ENCODE measurements around the gene RSU1. TPM values are rescaled to one million over a fixed set of nuclear protein-coding genes. Genes with fewer than 3 reads are reported as not detected.

RSU1 gene
- total RNA-seq, 4 donors from 2014 or later, result 28.7 to 50.9 (median 43.0) TPM

DNA sequence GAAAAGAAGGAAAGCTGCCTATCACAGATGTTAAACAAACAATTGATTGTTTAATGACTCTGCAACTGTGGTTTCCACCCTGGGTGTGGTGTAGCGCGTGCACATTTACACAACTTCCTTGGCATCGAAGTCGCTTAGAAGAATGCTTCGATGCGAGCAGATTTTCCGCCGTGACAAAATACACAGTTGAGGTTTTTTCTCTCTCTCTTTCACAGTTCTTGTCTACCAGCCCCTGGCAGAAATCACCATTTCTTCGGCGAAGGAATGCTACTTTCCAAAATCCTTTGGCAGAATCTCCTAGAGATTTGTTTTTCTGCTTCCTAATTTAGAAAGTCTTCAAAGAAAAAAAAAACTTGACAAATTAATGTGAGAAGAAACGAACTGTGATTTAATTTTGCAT lies 224.8 kb downstream of the RSU1 start:
- H3K4me3 ChIP-seq (ENCODE audit: low read depth, poor library complexity, severe bottlenecking), result no peak overlapping the region
- TF ChIP-seq POLR2A (IDR thresholded peaks at IDR 0.05), result no peak
- TF ChIP-seq, protein P1, sequence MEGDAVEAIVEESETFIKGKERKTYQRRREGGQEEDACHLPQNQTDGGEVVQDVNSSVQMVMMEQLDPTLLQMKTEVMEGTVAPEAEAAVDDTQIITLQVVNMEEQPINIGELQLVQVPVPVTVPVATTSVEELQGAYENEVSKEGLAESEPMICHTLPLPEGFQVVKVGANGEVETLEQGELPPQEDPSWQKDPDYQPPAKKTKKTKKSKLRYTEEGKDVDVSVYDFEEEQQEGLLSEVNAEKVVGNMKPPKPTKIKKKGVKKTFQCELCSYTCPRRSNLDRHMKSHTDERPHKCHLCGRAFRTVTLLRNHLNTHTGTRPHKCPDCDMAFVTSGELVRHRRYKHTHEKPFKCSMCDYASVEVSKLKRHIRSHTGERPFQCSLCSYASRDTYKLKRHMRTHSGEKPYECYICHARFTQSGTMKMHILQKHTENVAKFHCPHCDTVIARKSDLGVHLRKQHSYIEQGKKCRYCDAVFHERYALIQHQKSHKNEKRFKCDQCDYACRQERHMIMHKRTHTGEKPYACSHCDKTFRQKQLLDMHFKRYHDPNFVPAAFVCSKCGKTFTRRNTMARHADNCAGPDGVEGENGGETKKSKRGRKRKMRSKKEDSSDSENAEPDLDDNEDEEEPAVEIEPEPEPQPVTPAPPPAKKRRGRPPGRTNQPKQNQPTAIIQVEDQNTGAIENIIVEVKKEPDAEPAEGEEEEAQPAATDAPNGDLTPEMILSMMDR (IDR thresholded peaks at IDR 0.05), result no peak
- 54 to 65% methylated on average over 11 of the region's 11 CpGs for WGBS, 2 donors
- peak in 1 of 2 donors; percentile 62 for DNase-seq (ENCODE audit: low spot score in 2 of 2)
- intact Hi-C loops (cut with DNase I; ENCODE audit: low total_unique reads), result no loop called here

DNA sequence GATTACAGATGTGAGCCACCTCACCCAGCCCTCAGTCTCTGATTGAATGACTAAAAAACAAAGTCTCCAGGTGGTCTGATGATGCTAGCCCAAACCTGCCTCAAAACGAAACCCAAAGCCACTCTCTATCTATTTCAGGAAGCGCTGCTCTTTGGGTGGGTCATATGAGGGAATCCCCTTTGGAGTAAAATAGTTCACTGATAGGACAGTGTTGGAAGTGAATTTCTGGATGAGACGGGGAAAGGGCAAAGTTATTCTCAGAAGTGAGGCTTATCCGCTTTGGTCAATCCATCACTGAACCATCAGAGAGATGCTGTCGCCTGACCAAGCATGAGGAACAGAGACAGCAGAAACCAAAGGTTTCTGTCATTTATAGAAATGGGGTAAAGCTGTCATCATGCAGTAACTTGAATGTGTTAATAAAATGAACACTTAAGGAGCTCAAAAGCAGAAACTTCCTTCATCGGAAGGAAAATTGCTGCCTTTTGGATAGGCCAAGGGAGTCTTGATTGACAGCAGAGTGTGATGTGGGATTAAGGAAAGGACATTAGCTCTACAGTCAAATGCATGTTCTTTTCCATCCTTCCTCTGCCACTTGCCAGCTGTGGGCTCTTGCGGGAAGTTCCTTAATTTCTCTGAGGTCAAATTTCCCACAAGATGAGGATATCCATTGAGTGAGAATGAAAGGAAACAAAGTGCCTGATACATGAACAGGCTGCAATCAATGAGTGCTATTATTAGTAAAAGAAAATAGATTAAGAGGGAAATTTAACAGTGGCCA lies 230.7 kb downstream of the RSU1 start:
- 82 to 84% methylated on average over 7 of the region's 7 CpGs for WGBS, 2 donors
- TF ChIP-seq, protein P1 (IDR thresholded peaks at IDR 0.05), result no peak
- no peak for TF ChIP-seq POLR2A (IDR thresholded peaks at IDR 0.05)
- intact Hi-C loops (cut with DNase I; ENCODE audit: low total_unique reads), result no loop called here
- no peak overlapping the region for H3K4me3 ChIP-seq (ENCODE audit: low read depth, poor library complexity, severe bottlenecking)
- DNase-seq (ENCODE audit: low spot score in 2 of 2), result no peak

DNA sequence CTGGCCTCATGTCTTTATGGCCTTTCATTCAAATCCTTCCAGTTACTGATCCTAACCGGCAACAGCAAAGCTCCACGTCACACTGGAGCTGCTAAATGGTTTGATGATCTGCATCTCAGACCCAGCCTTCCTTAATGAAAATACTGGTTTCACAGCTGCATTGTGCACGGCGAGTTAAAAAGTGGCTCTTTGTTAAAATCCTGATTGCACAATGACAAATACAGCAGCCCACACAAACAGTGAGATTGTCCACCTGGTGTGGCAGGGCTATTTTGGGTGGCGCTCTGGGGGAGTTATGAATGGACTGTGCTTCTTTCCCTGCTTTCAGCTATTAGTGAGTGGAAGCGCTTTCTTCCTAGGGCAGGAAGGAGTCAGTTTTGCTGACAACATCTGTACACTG lies 232.1 kb downstream of the RSU1 start:
- DNase-seq (ENCODE audit: low spot score in 2 of 2), result no peak
- intact Hi-C loops (cut with DNase I; ENCODE audit: low total_unique reads), result no loop called here
- no peak overlapping the region for H3K4me3 ChIP-seq (ENCODE audit: low read depth, poor library complexity, severe bottlenecking)
- WGBS, 2 donors, result 88 to 93% methylated on average over 6 of the region's 6 CpGs
- no peak for TF ChIP-seq POLR2A (IDR thresholded peaks at IDR 0.05)
- TF ChIP-seq, protein P1 (IDR thresholded peaks at IDR 0.05), result no peak

DNA sequence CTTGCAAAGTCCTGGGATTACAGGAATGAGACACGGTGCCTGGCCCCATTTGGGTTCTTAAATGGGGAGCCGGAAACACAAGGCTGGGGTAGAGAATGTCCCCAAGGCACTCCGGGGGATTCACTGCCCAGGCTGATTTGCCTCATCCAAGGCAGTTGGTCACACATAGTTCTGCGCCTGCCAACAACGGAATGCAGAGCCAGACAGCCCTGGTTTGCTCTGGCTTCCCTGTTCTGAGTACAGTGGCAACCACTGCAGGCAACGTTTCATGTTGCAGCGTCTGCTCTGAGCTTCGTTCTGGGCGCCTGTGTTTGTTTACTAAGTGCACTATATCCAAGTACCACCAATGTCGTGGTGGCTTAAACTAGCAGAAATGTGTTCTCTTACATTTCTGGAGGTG lies 233.8 kb downstream of the RSU1 start:
- WGBS, 2 donors, result 67 to 80% methylated on average over 10 of the region's 10 CpGs
- no peak for DNase-seq (ENCODE audit: low spot score in 2 of 2)
- intact Hi-C loops (cut with DNase I; ENCODE audit: low total_unique reads), result no loop called here
- TF ChIP-seq POLR2A (IDR thresholded peaks at IDR 0.05), result no peak
- TF ChIP-seq, protein P1 (IDR thresholded peaks at IDR 0.05), result no peak
- H3K4me3 ChIP-seq (ENCODE audit: low read depth, poor library complexity, severe bottlenecking), result no peak overlapping the region

DNA sequence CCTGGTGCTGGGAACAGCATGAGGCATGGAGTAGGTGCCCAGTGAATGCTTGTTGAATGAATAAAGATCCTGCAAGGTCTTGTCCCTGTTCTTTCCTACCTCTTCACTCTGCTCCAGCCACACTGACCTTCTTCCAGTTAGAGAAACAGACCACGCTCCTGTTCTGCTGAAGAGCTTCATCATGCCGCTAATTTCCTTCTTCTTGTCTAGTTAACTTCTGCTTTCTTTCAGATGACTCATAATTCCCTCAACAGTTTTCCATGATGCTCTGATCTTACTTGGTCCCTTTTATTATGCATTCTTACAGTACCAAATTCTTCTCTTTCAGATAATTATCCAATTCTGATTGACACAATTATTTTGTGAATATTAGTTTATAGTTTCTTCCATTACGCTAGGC lies 236.0 kb downstream of the RSU1 start:
- TF ChIP-seq POLR2A (IDR thresholded peaks at IDR 0.05), result no peak
- TF ChIP-seq, protein P1 (IDR thresholded peaks at IDR 0.05), result no peak
- intact Hi-C loops (cut with DNase I; ENCODE audit: low total_unique reads), result no loop called here
- no peak for DNase-seq (ENCODE audit: low spot score in 2 of 2)
- H3K4me3 ChIP-seq (ENCODE audit: low read depth, poor library complexity, severe bottlenecking), result no peak overlapping the region
- 84 to 89% methylated on average over 3 of the region's 3 CpGs for WGBS, 2 donors

DNA sequence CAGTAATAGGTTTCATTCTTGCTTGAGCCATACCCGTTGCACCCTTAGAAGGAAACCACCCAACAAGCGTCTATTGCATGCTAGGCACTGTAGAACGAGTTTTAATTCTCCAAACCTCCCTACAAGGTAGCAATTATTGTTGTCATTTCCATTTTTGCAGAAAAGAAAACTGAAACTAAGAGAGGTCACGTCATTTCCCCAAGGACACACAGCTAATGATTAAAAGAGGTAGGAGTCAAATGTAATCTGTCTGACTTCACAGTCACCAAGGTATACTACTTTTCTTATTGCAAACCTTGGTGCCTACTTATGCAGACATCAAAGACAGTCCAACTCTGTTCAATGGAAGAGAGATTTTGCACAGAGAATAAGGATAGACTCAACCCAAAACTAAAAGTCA lies 246.5 kb downstream of the RSU1 start:
- TF ChIP-seq, protein P1 (IDR thresholded peaks at IDR 0.05), result no peak
- no peak for TF ChIP-seq POLR2A (IDR thresholded peaks at IDR 0.05)
- no peak overlapping the region for H3K4me3 ChIP-seq (ENCODE audit: low read depth, poor library complexity, severe bottlenecking)
- no peak for DNase-seq (ENCODE audit: low spot score in 2 of 2)
- 77 to 79% methylated on average over 4 of the region's 4 CpGs for WGBS, 2 donors
- intact Hi-C loops (cut with DNase I; ENCODE audit: low total_unique reads), result no loop called here
